IMR-90 (cell line): ENCODE data around the gene MFAP4. TPM values are rescaled to one million over a fixed set of nuclear protein-coding genes. Genes with fewer than 3 reads are reported as not detected.

Experiments used
- ATAC-seq: fragments of 200-7000 bp; cut with Tn5 transposase; 2 replicates; pipeline ENCODE4 v1.9.1; 2020; ENCODE audit warnings: low read depth, mild to moderate bottlenecking, moderate library complexity
- BruUV-seq: library from RNA; stranded (reverse); fragments of 400-500 nt; replicated peaks from 2 replicates; lab custom pipeline; 2021; lab: Mats Ljungman, UMichigan
- CTCF ChIA-PET: fragments of 300-600 bp; formaldehyde crosslinking; extraction: SDS; loops from one replicate; lab custom pipeline; 2021; ENCODE audit warnings: antibody characterized with exemption; lab: Yijun Ruan, JAX
- POLR2A ChIA-PET: fragments of 300-600 bp; sonication (Branson Sonifier 250); formaldehyde crosslinking; loops from one replicate; lab custom pipeline; 2022; ENCODE audit warnings: antibody characterized with exemption; ENCODE audit not compliant: unreplicated experiment; lab: Charles Lee
- DNase-seq: peaks from one replicate; pipeline ENCODE4 v3.0.0; 2013
- H2AFZ ChIP-seq: replicated peaks from 2 replicates; pipeline ENCODE3; 2013; ENCODE audit warnings: low read length, mild to moderate bottlenecking; ENCODE audit not compliant: poor library complexity
- H2AK5ac ChIP-seq: 2 replicates; pipeline ENCODE4 v1.6.1; 2013; ENCODE audit warnings: low read depth, low read length, inconsistent platforms
- H2AK9ac ChIP-seq: replicated peaks from 2 replicates; pipeline ENCODE3; 2013; ENCODE audit warnings: mild to moderate bottlenecking, low read depth, low read length, moderate library complexity; ENCODE audit not compliant: poor library complexity
- H2BK120ac ChIP-seq: 2 replicates; pipeline ENCODE4 v1.6.1; 2013; ENCODE audit warnings: low read depth, low read length, inconsistent platforms
- H2BK15ac ChIP-seq: 3 replicates; pipeline ENCODE4 v1.6.1; 2013; ENCODE audit warnings: low read depth, low read length, inconsistent platforms
- H2BK20ac ChIP-seq: 2 replicates; pipeline ENCODE4 v1.6.1; 2013; ENCODE audit warnings: low read depth, mild to moderate bottlenecking, inconsistent platforms, low read length, moderate library complexity
- H2BK5ac ChIP-seq: 2 replicates; pipeline ENCODE4 v1.6.1; 2013; ENCODE audit warnings: mild to moderate bottlenecking, low read depth, low read length, inconsistent platforms; ENCODE audit not compliant: poor library complexity, severe bottlenecking
- H3K14ac ChIP-seq: replicated peaks from 2 replicates; pipeline ENCODE4 v1.6.1; 2013; ENCODE audit warnings: low read depth, low read length, inconsistent platforms
- H3K18ac ChIP-seq: 2 replicates; pipeline ENCODE4 v1.6.1; 2013; ENCODE audit warnings: low read depth, low read length, control low read depth
- H3K23ac ChIP-seq: 2 replicates; pipeline ENCODE4 v1.6.1; 2013; ENCODE audit warnings: low read depth, low read length, inconsistent platforms
- H3K27ac ChIP-seq: 2 replicates; pipeline ENCODE4 v1.5.1; 2013; ENCODE audit warnings: mild to moderate bottlenecking, control low read depth, low read length; ENCODE audit not compliant: insufficient read depth
- H3K27me3 ChIP-seq: 2 replicates; pipeline ENCODE4 v1.6.1; 2013; ENCODE audit warnings: low read length; ENCODE audit not compliant: control insufficient read depth, insufficient read depth
- H3K36me3 ChIP-seq: 2 replicates; pipeline ENCODE4 v1.6.1; 2013; ENCODE audit warnings: low read length, mixed read lengths; ENCODE audit not compliant: control insufficient read depth, insufficient read depth
- H3K4ac ChIP-seq: 2 replicates; pipeline ENCODE4 v1.6.1; 2013; ENCODE audit warnings: low read depth, low read length, inconsistent platforms
- H3K4me1 ChIP-seq: 2 replicates; pipeline ENCODE4 v1.6.1; 2013; ENCODE audit warnings: low read length, mixed read lengths; ENCODE audit not compliant: control insufficient read depth, insufficient read depth
- H3K4me2 ChIP-seq: 2 replicates; pipeline ENCODE4 v1.6.1; 2013; ENCODE audit warnings: low read depth, mild to moderate bottlenecking, control low read depth, low read length, moderate library complexity
- H3K4me3 ChIP-seq: 2 replicates; pipeline ENCODE4 v1.5.1; 2013; ENCODE audit warnings: low read depth, mild to moderate bottlenecking, control low read depth, low read length, moderate library complexity; ENCODE audit not compliant: insufficient read depth
- H3K56ac ChIP-seq: 2 replicates; pipeline ENCODE4 v1.6.1; 2013; ENCODE audit warnings: low read length, inconsistent platforms; ENCODE audit not compliant: insufficient read depth; ENCODE audit errors: extremely low read depth
- H3K79me1 ChIP-seq, 2 experiments: 2 replicates each; pipeline ENCODE4 v1.6.1; 2013; ENCODE audit warnings: low read length in 2 of 2, inconsistent platforms in 1 of 2, low read depth in 1 of 2
- H3K9ac ChIP-seq: 2 replicates; pipeline ENCODE4 v1.6.1; 2013; ENCODE audit warnings: low read depth, low read length, control low read depth
- H3K9me1 ChIP-seq: 2 replicates; pipeline ENCODE4 v1.6.1; 2013; ENCODE audit warnings: low read length, inconsistent platforms; ENCODE audit not compliant: insufficient read depth
- H3K9me3 ChIP-seq: 2 replicates; pipeline ENCODE4 v1.6.1; 2013; ENCODE audit warnings: low read length; ENCODE audit not compliant: control insufficient read depth, insufficient read depth
- H4K20me1 ChIP-seq: 2 replicates; pipeline ENCODE4 v1.6.1; 2013; ENCODE audit warnings: low read length, inconsistent platforms; ENCODE audit not compliant: insufficient read depth
- H4K5ac ChIP-seq: 2 replicates; pipeline ENCODE4 v1.6.1; 2013; ENCODE audit warnings: mild to moderate bottlenecking, low read depth, low read length, control low read depth
- H4K8ac ChIP-seq, 2 experiments: 2 replicates each; pipeline ENCODE4 v1.6.1; 2013; ENCODE audit warnings: low read depth in 2 of 2, low read length in 2 of 2, control low read depth in 1 of 2, inconsistent platforms in 1 of 2
- H4K91ac ChIP-seq: 2 replicates; pipeline ENCODE4 v1.6.1; 2013; ENCODE audit warnings: low read depth, low read length, inconsistent platforms; ENCODE audit not compliant: insufficient read depth
- MAFK ChIP-seq: IDR thresholded peaks from 2 replicates; pipeline ENCODE4 v1.6.1; 2012; ENCODE audit warnings: low read depth, low read length, improper control_type of control experiment
- RAD21 ChIP-seq: IDR thresholded peaks from 2 replicates; pipeline ENCODE4 v1.6.1; 2012; ENCODE audit warnings: low read length, improper control_type of control experiment
- WGBS, 2 experiments: methylation state at CpG; one replicate each; pipeline versions ENCODE4 v1.1.5 to v1.1.7; 2013; ENCODE audit warnings: missing lambda C conversion rate in 2 of 2; ENCODE audit not compliant: insufficient read length in 1 of 2; ENCODE audit errors: extremely low coverage in 2 of 2; 5-methylcytosine and 5-hydroxymethylcytosine counted together
- dilution Hi-C: fragments of 300-500 bp; cut with HindIII; formaldehyde crosslinking; loops from one replicate; pipeline ENCODE4 v1.14.3; 2018; ENCODE audit warnings: low sequenced_read_pairs; ENCODE audit not compliant: unreplicated experiment
- in situ Hi-C: fragments of 300-500 bp; cut with MboI; formaldehyde crosslinking; loops from 3 replicates; pipeline ENCODE4 v1.14.3; 2019; ENCODE audit warnings: low sequenced_read_pairs, inconsistent platforms, mixed read lengths
- intact Hi-C: fragments of 100-400 bp; cut with micrococcal nuclease; formaldehyde crosslinking; loops from 2 replicates; pipeline ENCODE4 v1.10.0; 2022
- polyA plus RNA-seq, 3 experiments: library from polyadenylated mRNA; depleted of rRNA; stranded (reverse); fragments of >200 nt; gene quantifications; 2 replicates each; pipeline ENCODE4 v1.2.3, GENCODE V29; 2012; ENCODE audit warnings: low replicate concordance in 1 of 3
- total RNA-seq: library from RNA; depleted of rRNA; stranded (reverse); fragments of >200 nt; gene quantifications from 2 replicates; pipeline ENCODE4 v1.2.3, GENCODE V29; 2012

Gene MFAP4
- total and polyA plus RNA-seq, 2 of the 4 experiments (the other 2 are of a cell fraction) = 7.0 to 71.6 TPM

DNA sequence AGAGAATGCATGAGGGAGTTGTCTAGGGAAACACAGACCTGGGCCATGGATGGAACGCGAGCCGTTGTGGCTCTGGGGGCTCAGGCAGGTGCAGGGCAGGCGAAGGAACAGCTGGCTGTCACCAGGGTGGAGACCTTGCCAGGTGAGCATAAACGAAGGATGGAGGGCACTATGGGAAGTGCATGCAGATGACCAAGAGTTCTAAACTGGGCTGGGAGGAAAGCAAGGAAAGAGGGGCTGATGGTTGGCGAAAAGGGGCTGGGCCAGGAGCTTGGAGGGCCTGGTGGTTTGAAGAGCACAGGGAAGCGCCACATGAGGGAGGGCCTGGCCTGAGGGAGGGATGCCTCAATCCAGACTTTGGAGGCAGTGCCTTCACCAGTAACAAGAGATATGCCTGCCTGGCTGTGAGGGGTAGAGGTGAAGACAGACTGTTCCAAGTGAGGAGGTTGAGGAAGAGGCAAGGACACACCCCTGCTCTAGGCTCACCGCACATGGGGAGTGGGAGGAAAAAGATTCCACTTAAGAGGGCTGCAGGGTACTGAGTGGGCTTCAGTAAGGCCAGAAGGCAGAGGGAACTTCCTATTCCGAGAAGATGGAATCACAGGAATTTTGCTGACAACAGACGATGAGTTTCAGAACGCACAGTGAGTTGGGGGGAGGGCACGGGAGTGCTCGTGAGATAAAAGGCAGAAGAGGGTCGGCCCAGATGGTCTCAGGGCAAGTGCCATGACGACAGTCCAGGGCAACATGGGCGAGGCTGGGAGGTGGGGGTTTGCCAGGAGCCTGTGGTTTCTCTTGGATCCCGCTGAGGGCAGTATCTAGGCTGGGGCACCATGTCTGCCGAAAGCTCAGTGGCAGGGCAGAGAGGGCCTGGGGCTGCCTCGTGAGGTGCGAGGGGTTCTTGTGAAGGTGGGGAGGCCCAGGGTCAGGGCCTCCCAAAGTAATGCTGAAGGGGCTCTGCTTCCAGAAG, 45.1 kb downstream of the MFAP4 start:
- H3K9ac ChIP-seq = no peak overlapping the region
- ChIA-PET POLR2A (no interaction called here), CTCF (no interaction called here)
- intact Hi-C loops (no loop called here), dilution Hi-C loops (no loop called here), in situ Hi-C loops (no loop called here)
- peaks cover 18% of the 10 kb centered on the region for H3K4me1 ChIP-seq
- no peaks in the 10 kb centered on the region for H3K79me1 ChIP-seq
- no peaks in the 10 kb centered on the region; the same call in 1 of the 2 replicates for H3K36me3 ChIP-seq
- peaks cover 20% of the 10 kb centered on the region for H3K9me1 ChIP-seq
- peak overlapping the region; percentile 36 for H2AFZ ChIP-seq
- peak overlapping the region; percentile 51 for H2AK9ac ChIP-seq
- peak overlapping the region; percentile 0; the same call in 1 of the 2 replicates for H3K18ac ChIP-seq
- no peak overlapping the region; the same call in 1 of the 2 replicates for H4K91ac ChIP-seq
- peak overlapping the region in 1 of 2 experiments; percentile 77; a peak in 1 of 4 replicates for H4K8ac ChIP-seq
- no peak overlapping the region for H2BK5ac ChIP-seq
- H2AK5ac ChIP-seq = peak overlapping the region; percentile 86; the same call in 1 of the 2 replicates
- H3K4me3 ChIP-seq = no peak overlapping the region
- TF ChIP-seq RAD21 (no peak), MAFK (peak; percentile 11; the same call in 1 of the 2 replicates)
- H3K56ac ChIP-seq = no peak overlapping the region
- H3K4ac ChIP-seq = peak overlapping the region; percentile 58
- H4K5ac ChIP-seq = peak overlapping the region; percentile 41; the same call in 1 of the 2 replicates
- H4K20me1 ChIP-seq = peaks cover 3% of the 10 kb centered on the region
- H3K27ac ChIP-seq = no peak overlapping the region
- peak overlapping the region; percentile 52; the same call in 1 of the 2 replicates for H2BK120ac ChIP-seq
- 64% methylated on average over 17 of the region's 20 CpGs; no CpG with 5 or more reads in 1 of the 2 experiments for WGBS, 2 experiments
- peak; percentile 10 for DNase-seq
- no peaks in the 10 kb centered on the region for H3K9me3 ChIP-seq
- no TSS peak for BruUV-seq
- H3K23ac ChIP-seq = peak overlapping the region; percentile 48; the same call in 1 of the 2 replicates
- no peak overlapping the region for H3K4me2 ChIP-seq
- H2BK15ac ChIP-seq = no peak overlapping the region
- no peaks in the 10 kb centered on the region for H3K27me3 ChIP-seq
- H3K14ac ChIP-seq = peak overlapping the region; percentile 88
- no peak overlapping the region for H2BK20ac ChIP-seq
- ATAC-seq = no peak
